Skin epidermis (tissue), 12 donors: ENCODE measurements around the gene GPC2.
"Not testable (repeated sequence)": the region's sequence is repeated elsewhere in the genome, so short reads cannot be mapped to it uniquely, and the experiment has no call there.

Experiments used
- H3K27ac ChIP-seq, 21 experiments: fragments of 200-600 bp; sonication (generic) in 11 of 21; one replicate each; pipeline ENCODE4 v1.5.0; 2020; ENCODE audit warnings: mild to moderate bottlenecking in 3 of 21, inconsistent platforms in 2 of 21, moderate library complexity in 2 of 21
- H3K4me3 ChIP-seq, 7 experiments: fragments of 200-600 bp; sonication (generic) in 2 of 7; one replicate each; pipeline ENCODE4 v1.5.0; 2020; ENCODE audit warnings: inconsistent platforms in 2 of 7, mild to moderate bottlenecking in 2 of 7, moderate library complexity in 1 of 7

Gene GPC2

GRCh38 chr7:100130220-100130607 is 47.0 kb downstream of the GPC2 start:
- not testable (repeated sequence) for H3K4me3 ChIP-seq, H3K27ac ChIP-seq

DNA sequence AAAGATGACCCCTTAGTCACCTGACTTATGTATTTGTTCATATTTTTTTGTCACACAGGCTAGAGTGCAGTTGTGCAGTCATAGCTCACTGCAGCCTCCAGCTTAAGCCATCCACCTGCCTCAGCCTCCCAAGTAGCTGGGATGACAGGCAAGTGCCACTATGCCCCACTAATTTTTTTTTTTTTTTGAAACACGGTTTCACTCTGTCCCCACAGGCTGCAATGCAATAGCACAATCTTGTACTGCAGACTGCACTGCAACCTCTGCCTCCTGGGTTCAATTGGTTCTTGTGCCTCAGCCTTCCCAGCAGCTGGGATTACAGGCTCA is 48.6 kb downstream of the GPC2 start:
- Histone ChIP-seq H3K27ac (peak overlapping the region in 2 of 21 experiments; percentile 89 to 94), H3K4me3 (no peak overlapping the region)

GRCh38 chr7:100127866-100128636 is 49.1 kb downstream of the GPC2 start:
- H3K27ac ChIP-seq, result peak overlapping the region in 20 of 21 experiments; percentile 81 to 99 (median 95)
- peak overlapping the region; percentile 60 to 93 (median 73) for H3K4me3 ChIP-seq

DNA sequence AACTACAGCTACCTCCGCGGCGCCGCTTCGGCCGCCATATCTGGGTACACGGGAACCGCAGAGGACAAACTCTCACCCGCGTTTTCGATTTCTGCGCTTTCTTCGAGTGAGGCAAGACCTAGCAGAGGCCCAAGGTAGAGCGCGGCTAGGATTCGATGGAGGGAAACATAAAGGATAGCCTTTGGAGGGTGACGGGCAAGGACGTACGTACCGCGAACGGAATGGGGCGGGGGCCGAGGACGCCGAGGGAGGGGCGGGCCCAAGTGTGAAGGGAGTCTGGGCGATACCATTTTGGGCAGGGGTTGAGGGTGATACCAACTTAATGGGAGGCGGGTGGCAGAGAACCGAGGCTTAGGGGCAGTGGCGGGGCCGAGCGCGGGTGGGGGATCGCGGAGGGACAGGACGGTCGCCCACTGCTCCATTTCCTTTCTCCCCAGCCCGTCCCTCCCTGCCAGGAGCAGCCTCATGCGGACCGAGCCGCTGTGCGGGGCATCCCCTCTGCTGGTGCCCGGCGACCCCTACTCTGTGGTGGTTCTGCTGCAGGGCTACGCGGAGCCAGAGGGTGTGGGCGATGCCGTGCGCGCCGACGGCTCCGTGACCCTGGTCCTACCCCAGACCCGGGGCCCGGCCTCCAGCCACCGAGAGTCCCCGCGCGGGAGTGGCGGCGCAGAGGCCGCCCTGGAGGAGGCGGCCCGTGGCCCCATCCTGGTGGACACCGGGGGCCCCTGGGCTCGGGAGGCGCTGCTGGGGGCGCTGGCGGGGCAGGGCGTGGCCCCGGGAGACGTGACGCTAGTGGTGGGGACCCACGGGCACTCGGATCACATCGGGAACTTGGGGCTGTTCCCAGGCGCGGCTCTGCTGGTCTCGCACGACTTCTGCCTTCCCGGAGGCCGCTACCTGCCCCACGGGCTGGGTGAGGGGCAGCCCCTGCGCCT is 50.0 kb downstream of the GPC2 start, which contains the start of gene MBLAC1:
TSS of gene MBLAC1 (plus strand) at position 37 of the 935 bp plus-strand sequence. CDS start at position 466, 429 bp downstream.
- peak within 1 kb of the TSS; percentile 60 to 93 (median 73) for H3K4me3 ChIP-seq

GRCh38 chr7:100126239-100126930 is 50.8 kb downstream of the GPC2 start:
- H3K27ac ChIP-seq, result peak overlapping the region; percentile 81 to 99 (median 95)
- H3K4me3 ChIP-seq, result peak overlapping the region; percentile 60 to 93 (median 73)

More for the DNA sequence above, 50.0 kb downstream of the GPC2 start, which contains the start of gene MBLAC1:
- peak within 1 kb of the TSS; percentile 81 to 99 (median 95) for H3K27ac ChIP-seq

DNA sequence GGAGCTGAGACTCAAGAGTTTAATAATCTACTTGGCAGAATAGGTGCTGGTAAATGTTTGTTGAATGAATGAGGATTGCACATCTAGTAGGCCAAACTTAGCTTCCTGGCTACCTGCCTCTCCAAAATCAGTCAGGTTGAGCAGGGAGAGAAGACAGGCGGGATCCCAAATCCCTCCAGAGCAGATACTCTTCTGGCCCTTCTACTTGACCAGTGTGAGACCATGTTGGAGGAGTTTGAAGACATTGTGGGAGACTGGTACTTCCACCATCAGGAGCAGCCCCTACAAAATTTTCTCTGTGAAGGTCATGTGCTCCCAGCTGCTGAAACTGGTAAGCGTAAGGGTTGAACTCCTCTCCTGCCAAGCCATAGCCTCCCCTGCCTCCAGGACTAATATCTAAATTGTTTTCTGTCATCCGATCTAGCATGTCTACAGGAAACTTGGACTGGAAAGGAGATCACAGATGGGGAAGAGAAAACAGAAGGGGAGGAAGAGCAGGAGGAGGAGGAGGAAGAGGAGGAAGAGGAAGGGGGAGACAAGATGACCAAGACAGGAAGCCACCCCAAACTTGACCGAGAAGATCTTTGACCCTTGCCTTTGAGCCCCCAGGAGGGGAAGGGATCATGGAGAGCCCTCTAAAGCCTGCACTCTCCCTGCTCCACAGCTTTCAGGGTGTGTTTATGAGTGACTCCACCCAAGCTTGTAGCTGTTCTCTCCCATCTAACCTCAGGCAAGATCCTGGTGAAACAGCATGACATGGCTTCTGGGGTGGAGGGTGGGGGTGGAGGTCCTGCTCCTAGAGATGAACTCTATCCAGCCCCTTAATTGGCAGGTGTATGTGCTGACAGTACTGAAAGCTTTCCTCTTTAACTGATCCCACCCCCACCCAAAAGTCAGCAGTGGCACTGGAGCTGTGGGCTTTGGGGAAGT is 52.6 kb downstream of the GPC2 start:
- Histone ChIP-seq H3K4me3 (no peak overlapping the region), H3K27ac (peak overlapping the region in 6 of 21 experiments; percentile 2 to 37 (median 15))

- peak overlapping the region in 6 of 21 experiments; percentile 17 to 58 (median 45) for H3K27ac ChIP-seq
These were observed 54.6 kb downstream of the GPC2 start for GRCh38 chr7:100122568-100122967.

DNA sequence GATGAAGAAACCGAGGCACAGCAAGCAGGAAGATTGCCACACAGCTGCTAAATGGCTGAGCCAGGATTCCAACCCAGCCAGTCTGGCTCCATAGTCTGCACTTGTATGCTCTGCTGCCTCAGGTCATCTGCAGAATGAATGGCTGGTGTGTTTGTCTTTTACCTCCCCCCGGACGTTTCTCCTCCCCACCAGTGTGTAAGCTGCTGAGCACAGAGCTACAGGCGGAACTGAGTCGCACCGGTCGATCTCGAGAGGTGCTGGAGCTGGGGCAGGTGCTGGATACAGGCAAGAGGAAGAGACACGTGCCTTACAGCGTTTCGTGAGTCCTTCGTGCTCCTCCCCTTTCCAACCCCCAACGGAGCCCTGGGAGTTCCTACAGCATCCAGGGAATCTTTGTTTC is 55.1 kb downstream of the GPC2 start:
- no peak overlapping the region for H3K4me3 ChIP-seq
- peak overlapping the region in 6 of 21 experiments; percentile 17 to 58 (median 45) for H3K27ac ChIP-seq

More at GRCh38 chr7:100122568-100122967, 54.6 kb downstream of the GPC2 start:
- no peak overlapping the region for H3K4me3 ChIP-seq

DNA sequence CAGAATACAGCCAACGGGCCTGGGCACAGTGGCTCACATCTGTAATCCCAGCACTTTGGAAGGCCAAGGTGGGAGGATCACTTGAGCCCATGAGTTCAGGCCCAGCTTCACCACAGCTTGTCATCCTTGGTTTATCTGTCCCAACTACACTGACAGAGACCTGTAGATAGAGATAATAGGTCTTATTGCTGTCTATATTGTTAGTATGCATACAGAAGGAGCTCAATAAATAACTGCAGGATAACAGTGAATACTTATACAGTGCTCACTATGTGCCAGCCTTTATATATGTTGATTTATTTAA is 56.5 kb downstream of the GPC2 start:
- Histone ChIP-seq H3K27ac (peak overlapping the region in 17 of 21 experiments; percentile 81 to 99 (median 95)), H3K4me3 (peak overlapping the region in 2 of 7 experiments; percentile 81)

GRCh38 chr7:100119970-100120732 is 57.0 kb downstream of the GPC2 start:
- peak overlapping the region; percentile 81 to 99 (median 95) for H3K27ac ChIP-seq

More at GRCh38 chr7:100119970-100120732, 57.0 kb downstream of the GPC2 start:
- H3K4me3 ChIP-seq, result peak overlapping the region; percentile 56 to 85 (median 81)
